ENCODE data around the gene ZFHX3. TPM values are rescaled to one million over a fixed set of nuclear protein-coding genes. Genes with fewer than 3 reads are reported as not detected.

Gene ZFHX3
- total RNA-seq, 2 experiments from 2014 or later = 0.63 to 0.64 TPM

- intact Hi-C loops (cut with DNase I, micrococcal nuclease) = no loop called here
- Histone ChIP-seq H3K27me3 (ENCODE audit: control insufficient read depth in 1 of 2, insufficient read depth in 2 of 2, low read length in 2 of 2) (no peaks in the 10 kb centered on the region), H3K4me1 (ENCODE audit: insufficient read depth, low read length) (no peaks in the 10 kb centered on the region), H3K9me3 (ENCODE audit: control insufficient read depth in 1 of 2, insufficient read depth in 1 of 2, low read length in 2 of 2) (peaks cover 0 to 23% of the 10 kb centered on the region in 2 experiments), H3K27ac (ENCODE audit: low read depth in 1 of 2, low read length in 2 of 2) (no peak overlapping the region), H3K36me3 (ENCODE audit: insufficient read depth, low read length) (no peaks in the 10 kb centered on the region), H3K4me3 (ENCODE audit: low read length) (no peak overlapping the region)
- no peaks in the 10 kb centered on the region for H3K36me3 Mint-ChIP-seq (ENCODE audit: low read depth)
- POLR2A ChIA-PET = no interaction called here
- no peaks in the 10 kb centered on the region for H3K27me3 Mint-ChIP-seq
- ATAC-seq (ENCODE audit: poor library complexity) (no peak), DNase-seq (no peak)
- CTCF ChIA-PET = no interaction called here
- no peak overlapping the region for H3K27ac Mint-ChIP-seq
- no peak overlapping the region for H3K4me3 Mint-ChIP-seq
- no peaks in the 10 kb centered on the region for H3K4me1 Mint-ChIP-seq (ENCODE audit: low read depth)
- no peak for TF ChIP-seq CTCF (IDR thresholded peaks at IDR 0.05)
- no peaks in the 10 kb centered on the region for H3K9me3 Mint-ChIP-seq
Measured at GRCh38 chr16:72963533-72964315, 84.2 kb downstream of the ZFHX3 start.

GRCh38 chr16:72962347-72962746 is 85.6 kb downstream of the ZFHX3 start:
- Histone ChIP-seq H3K4me3 (ENCODE audit: low read length) (no peak overlapping the region), H3K27ac (ENCODE audit: low read depth in 1 of 2, low read length in 2 of 2) (no peak overlapping the region), H3K27me3 (ENCODE audit: control insufficient read depth in 1 of 2, insufficient read depth in 2 of 2, low read length in 2 of 2) (no peaks in the 10 kb centered on the region), H3K36me3 (ENCODE audit: insufficient read depth, low read length) (no peaks in the 10 kb centered on the region), H3K4me1 (ENCODE audit: insufficient read depth, low read length) (no peaks in the 10 kb centered on the region), H3K9me3 (ENCODE audit: control insufficient read depth in 1 of 2, insufficient read depth in 1 of 2, low read length in 2 of 2) (peaks cover 0 to 36% of the 10 kb centered on the region in 2 experiments)
- no peak for DNase-seq
- ATAC-seq (ENCODE audit: poor library complexity) = no peak
- Mint-ChIP-seq H3K9me3 (no peaks in the 10 kb centered on the region), H3K36me3 (ENCODE audit: low read depth) (no peaks in the 10 kb centered on the region), H3K4me1 (ENCODE audit: low read depth) (no peaks in the 10 kb centered on the region), H3K27ac (no peak overlapping the region), H3K4me3 (no peak overlapping the region), H3K27me3 (no peaks in the 10 kb centered on the region)
- intact Hi-C loops (cut with DNase I, micrococcal nuclease) = no loop called here
- ChIA-PET CTCF (no interaction called here), POLR2A (no interaction called here)
- TF ChIP-seq CTCF (IDR thresholded peaks at IDR 0.05) = no peak

DNA sequence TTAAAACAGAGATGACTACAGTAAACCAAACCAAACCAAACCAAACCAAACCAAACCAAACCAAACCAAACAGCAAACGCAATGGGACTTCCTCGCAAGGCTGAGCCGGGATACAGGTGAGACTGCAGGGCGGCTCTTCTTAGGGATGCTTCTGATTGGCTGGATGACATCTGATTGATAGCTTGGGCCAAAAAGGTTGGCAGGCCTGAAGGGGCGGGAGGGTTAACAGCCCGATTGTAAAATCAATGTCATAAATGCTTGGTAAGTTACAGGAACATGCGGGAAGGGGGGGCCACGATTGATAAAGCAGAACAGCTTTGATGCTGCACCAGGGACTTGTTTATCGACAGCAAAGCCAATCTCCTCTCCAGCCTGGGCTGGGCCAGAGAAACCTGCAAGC is 86.1 kb downstream of the ZFHX3 start:
- POLR2A ChIA-PET = no interaction called here
- H3K36me3 ChIP-seq (ENCODE audit: insufficient read depth, low read length) = no peaks in the 10 kb centered on the region
- no peak overlapping the region for H3K4me3 Mint-ChIP-seq
- CTCF ChIA-PET = no interaction called here
- H3K36me3 Mint-ChIP-seq (ENCODE audit: low read depth) = no peaks in the 10 kb centered on the region
- no peak for DNase-seq
- H3K9me3 ChIP-seq (ENCODE audit: control insufficient read depth in 1 of 2, insufficient read depth in 1 of 2, low read length in 2 of 2) = peaks cover 0 to 38% of the 10 kb centered on the region in 2 experiments
- H3K4me3 ChIP-seq (ENCODE audit: low read length) = no peak overlapping the region
- no peak for TF ChIP-seq CTCF (IDR thresholded peaks at IDR 0.05)
- intact Hi-C loops (cut with DNase I, micrococcal nuclease) = no loop called here
- H3K27ac Mint-ChIP-seq = no peak overlapping the region
- no peaks in the 10 kb centered on the region for H3K4me1 ChIP-seq (ENCODE audit: insufficient read depth, low read length)
- H3K27me3 Mint-ChIP-seq = no peaks in the 10 kb centered on the region
- H3K4me1 Mint-ChIP-seq (ENCODE audit: low read depth) = no peaks in the 10 kb centered on the region
- no peak overlapping the region for H3K27ac ChIP-seq (ENCODE audit: low read depth in 1 of 2, low read length in 2 of 2)
- no peak for ATAC-seq (ENCODE audit: poor library complexity)
- H3K9me3 Mint-ChIP-seq = no peaks in the 10 kb centered on the region
- no peaks in the 10 kb centered on the region for H3K27me3 ChIP-seq (ENCODE audit: control insufficient read depth in 1 of 2, insufficient read depth in 2 of 2, low read length in 2 of 2)

Data from CD4-positive, alpha-beta T cell (primary cell).